ENCODE measurements around the gene GET3.

DNA sequence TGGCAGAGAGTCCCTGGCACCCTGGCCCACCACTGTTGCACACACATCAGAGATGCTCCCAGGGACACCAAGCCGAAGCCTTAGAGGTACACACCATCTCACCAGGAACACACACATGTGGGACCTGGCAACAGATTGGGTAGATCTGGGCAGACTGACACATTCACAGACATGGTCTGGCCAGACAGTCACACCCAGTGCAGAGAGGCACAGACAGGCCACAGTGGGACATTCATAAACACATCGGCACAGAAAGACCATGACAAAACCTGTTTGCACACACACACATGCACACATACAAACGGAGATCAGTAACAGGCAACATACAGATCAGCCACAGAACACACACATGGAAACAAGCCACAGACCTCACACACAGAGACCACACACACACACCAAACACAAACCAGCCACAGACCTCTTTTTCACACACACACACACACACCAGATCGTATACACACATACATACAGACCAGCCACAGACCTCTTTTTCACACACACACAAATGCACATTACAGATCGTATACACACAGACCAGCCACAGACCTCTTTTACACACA lies 47.7 kb downstream of the GET3 start:
- TF ChIP-seq, protein P1, sequence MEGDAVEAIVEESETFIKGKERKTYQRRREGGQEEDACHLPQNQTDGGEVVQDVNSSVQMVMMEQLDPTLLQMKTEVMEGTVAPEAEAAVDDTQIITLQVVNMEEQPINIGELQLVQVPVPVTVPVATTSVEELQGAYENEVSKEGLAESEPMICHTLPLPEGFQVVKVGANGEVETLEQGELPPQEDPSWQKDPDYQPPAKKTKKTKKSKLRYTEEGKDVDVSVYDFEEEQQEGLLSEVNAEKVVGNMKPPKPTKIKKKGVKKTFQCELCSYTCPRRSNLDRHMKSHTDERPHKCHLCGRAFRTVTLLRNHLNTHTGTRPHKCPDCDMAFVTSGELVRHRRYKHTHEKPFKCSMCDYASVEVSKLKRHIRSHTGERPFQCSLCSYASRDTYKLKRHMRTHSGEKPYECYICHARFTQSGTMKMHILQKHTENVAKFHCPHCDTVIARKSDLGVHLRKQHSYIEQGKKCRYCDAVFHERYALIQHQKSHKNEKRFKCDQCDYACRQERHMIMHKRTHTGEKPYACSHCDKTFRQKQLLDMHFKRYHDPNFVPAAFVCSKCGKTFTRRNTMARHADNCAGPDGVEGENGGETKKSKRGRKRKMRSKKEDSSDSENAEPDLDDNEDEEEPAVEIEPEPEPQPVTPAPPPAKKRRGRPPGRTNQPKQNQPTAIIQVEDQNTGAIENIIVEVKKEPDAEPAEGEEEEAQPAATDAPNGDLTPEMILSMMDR (conservative IDR thresholded peaks at IDR 0.05) = no peak
- TF ChIP-seq ZFX (IDR thresholded peaks at IDR 0.05) = no peak

Measured in C4-2B (cell line).